CD4-positive, alpha-beta T cell treated with Interleukin-17A for 1 hour (primary cell): ENCODE data around the gene YTHDC2.
"Not testable (repeated sequence)": the region's sequence is repeated elsewhere in the genome, so short reads cannot be mapped to it uniquely, and the experiment has no call there.

Source experiments
- DNase-seq: peaks from one replicate; pipeline ENCODE4 v3.0.0-alpha.2; 2020

The YTHDC2 gene

GRCh38 chr5:113520899-113521298 lies 7.4 kb downstream of the YTHDC2 start:
- DNase-seq = no peak

GRCh38 chr5:113523168-113523567 lies 9.7 kb downstream of the YTHDC2 start:
- no peak for DNase-seq

- peak; percentile 33 for DNase-seq
These were observed 11.4 kb downstream of the YTHDC2 start for GRCh38 chr5:113524927-113525326.

- no peak for DNase-seq
These were observed 12.9 kb downstream of the YTHDC2 start for GRCh38 chr5:113526421-113526820.

GRCh38 chr5:113527746-113528145 lies 14.3 kb downstream of the YTHDC2 start:
- no peak for DNase-seq

GRCh38 chr5:113531481-113532159 lies 18.1 kb downstream of the YTHDC2 start:
- DNase-seq = no peak

GRCh38 chr5:113538313-113538712 lies 24.8 kb downstream of the YTHDC2 start:
- DNase-seq = no peak

GRCh38 chr5:113546703-113547183 lies 33.2 kb downstream of the YTHDC2 start:
- DNase-seq = no peak

- DNase-seq = no peak
These were observed 34.9 kb downstream of the YTHDC2 start for GRCh38 chr5:113548396-113548795.

GRCh38 chr5:113552137-113552536 lies 38.6 kb downstream of the YTHDC2 start:
- DNase-seq = no peak

- no peak for DNase-seq
These were observed 39.1 kb downstream of the YTHDC2 start for GRCh38 chr5:113552620-113553019.

GRCh38 chr5:113562828-113563400 lies 49.4 kb downstream of the YTHDC2 start:
- DNase-seq = no peak

- DNase-seq = no peak
These were observed 55.9 kb downstream of the YTHDC2 start for GRCh38 chr5:113569396-113569795.

GRCh38 chr5:113572716-113573115 lies 59.2 kb downstream of the YTHDC2 start:
- no peak for DNase-seq

- DNase-seq = no peak
These were observed 60.9 kb downstream of the YTHDC2 start for GRCh38 chr5:113574417-113574816.

- no peak for DNase-seq
These were observed 61.6 kb downstream of the YTHDC2 start for GRCh38 chr5:113575074-113575473.

GRCh38 chr5:113578091-113578490 lies 64.6 kb downstream of the YTHDC2 start:
- DNase-seq = no peak

GRCh38 chr5:113581388-113581787 lies 67.9 kb downstream of the YTHDC2 start:
- no peak for DNase-seq

- no peak for DNase-seq
These were observed 84.7 kb downstream of the YTHDC2 start for GRCh38 chr5:113598150-113598549.

- no peak for DNase-seq
These were observed 85.4 kb downstream of the YTHDC2 start for GRCh38 chr5:113598926-113599325.

- no peak for DNase-seq
These were observed 86.9 kb downstream of the YTHDC2 start for GRCh38 chr5:113600255-113600905.

GRCh38 chr5:113601423-113601822 lies 87.9 kb downstream of the YTHDC2 start:
- no peak for DNase-seq

GRCh38 chr5:113603246-113603645 lies 89.8 kb downstream of the YTHDC2 start:
- not testable (repeated sequence) for DNase-seq
